WERI-Rb-1 (cell line): Measurements from ENCODE around the gene GPBAR1.

Experiments used
- DNase-seq: peaks from one replicate; pipeline ENCODE4 v3.0.0-alpha.2; 2020
- H3K27ac ChIP-seq: fragments of 250-450 bp; sonication (Bioruptor Pico); 2 replicates; pipeline ENCODE4 v1.5.1; 2020; ENCODE audit warnings: mild to moderate bottlenecking, moderate library complexity
- H3K27me3 ChIP-seq: fragments of 250-450 bp; sonication (Bioruptor Pico); 2 replicates; pipeline ENCODE4 v1.5.1; 2021; ENCODE audit warnings: mild to moderate bottlenecking, low read depth, moderate library complexity; ENCODE audit not compliant: insufficient read depth, severe bottlenecking
- H3K36me3 ChIP-seq: fragments of 250-450 bp; sonication (Bioruptor Pico); 2 replicates; pipeline ENCODE4 v1.5.1; 2020; ENCODE audit warnings: mild to moderate bottlenecking, moderate library complexity
- H3K4me3 ChIP-seq: 2 replicates; pipeline ENCODE4 v1.5.1; 2011; ENCODE audit warnings: low read depth, mild to moderate bottlenecking, control low read depth, low read length
- H3K9me3 ChIP-seq: fragments of 250-450 bp; sonication (Bioruptor Pico); 2 replicates; pipeline ENCODE4 v1.5.1; 2021; ENCODE audit warnings: mild to moderate bottlenecking, moderate library complexity; ENCODE audit not compliant: severe bottlenecking
- TF ChIP-seq, protein P1 (sequence below): IDR thresholded peaks from 2 replicates; pipeline ENCODE4 v1.5.1; 2011; ENCODE audit warnings: low read depth, mild to moderate bottlenecking, control low read depth, inconsistent platforms, low read length

The GPBAR1 gene

DNA sequence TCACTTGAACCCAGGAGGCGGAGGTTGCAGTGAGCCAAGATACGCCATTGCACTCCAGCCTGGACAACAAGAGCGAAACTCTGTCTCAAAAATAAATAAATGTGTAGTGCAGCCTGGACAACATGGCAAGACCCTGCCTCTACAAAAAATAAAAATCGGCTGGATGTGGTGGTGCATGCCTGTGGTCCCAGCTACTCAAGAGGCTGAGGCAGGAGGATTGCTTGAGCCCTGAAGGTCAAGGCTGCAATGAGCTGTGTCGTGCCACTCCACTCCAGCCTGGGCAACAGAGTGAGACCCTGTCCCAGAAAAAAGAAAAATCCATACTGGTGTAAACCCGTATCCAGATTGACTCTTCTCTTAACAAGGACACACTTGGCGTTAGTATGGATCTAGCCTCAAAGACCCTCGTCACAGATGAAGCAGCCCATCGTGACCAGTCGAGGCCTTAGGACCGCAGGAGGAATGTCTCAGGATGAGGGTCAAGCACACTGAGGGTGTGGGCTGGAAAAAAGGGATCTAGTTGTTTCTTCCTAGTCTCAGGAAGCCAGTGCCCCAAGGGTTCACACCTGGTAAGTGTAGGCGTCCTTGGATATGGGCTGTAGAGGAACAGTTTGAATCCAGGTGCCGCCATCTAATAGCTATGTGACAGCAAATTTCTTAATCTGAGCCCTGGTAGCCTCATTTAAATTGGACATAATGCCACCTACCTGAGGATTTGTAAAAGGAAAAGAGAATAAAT, 4.0 kb upstream of the GPBAR1 start:
- H3K27ac ChIP-seq: no peak overlapping the region
- TF ChIP-seq, protein P1, sequence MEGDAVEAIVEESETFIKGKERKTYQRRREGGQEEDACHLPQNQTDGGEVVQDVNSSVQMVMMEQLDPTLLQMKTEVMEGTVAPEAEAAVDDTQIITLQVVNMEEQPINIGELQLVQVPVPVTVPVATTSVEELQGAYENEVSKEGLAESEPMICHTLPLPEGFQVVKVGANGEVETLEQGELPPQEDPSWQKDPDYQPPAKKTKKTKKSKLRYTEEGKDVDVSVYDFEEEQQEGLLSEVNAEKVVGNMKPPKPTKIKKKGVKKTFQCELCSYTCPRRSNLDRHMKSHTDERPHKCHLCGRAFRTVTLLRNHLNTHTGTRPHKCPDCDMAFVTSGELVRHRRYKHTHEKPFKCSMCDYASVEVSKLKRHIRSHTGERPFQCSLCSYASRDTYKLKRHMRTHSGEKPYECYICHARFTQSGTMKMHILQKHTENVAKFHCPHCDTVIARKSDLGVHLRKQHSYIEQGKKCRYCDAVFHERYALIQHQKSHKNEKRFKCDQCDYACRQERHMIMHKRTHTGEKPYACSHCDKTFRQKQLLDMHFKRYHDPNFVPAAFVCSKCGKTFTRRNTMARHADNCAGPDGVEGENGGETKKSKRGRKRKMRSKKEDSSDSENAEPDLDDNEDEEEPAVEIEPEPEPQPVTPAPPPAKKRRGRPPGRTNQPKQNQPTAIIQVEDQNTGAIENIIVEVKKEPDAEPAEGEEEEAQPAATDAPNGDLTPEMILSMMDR: no peak
- H3K27me3 ChIP-seq: no peaks in the 10 kb centered on the region
- H3K9me3 ChIP-seq: no peaks in the 10 kb centered on the region
- no peak for DNase-seq
- no peak overlapping the region for H3K4me3 ChIP-seq
- H3K36me3 ChIP-seq: peaks cover 27% of the 10 kb centered on the region

DNA sequence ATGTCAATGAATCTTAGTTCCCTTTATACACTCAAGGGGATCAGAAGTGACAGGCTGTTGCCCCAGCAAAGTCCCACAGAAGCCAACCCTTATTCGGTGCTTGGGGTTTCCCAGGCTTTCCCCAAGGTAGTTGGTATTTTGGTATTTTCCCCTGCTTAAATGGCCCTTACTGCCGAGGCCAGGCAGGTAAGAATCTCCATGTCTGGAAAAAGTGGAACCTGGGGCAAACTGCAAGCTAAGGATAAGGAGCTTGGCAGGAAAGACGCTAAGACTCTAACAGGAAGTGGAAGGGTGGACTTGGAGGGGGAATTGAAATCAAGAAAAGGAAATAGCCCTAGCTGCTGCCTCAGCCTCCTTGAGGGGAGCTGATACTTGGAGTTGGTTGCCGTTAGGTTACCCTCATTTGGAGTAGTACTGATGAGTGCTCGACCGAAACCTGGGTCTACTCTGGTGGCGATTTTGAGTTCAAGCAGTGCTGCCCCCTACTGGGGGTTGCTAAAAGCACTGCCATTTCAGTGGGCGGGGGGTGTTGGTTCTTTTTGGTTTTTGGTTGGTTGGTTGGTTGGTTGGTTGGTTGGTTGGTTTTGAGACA, 3.3 kb upstream of the GPBAR1 start:
- no peak overlapping the region for H3K27ac ChIP-seq
- H3K9me3 ChIP-seq: no peaks in the 10 kb centered on the region
- DNase-seq: peak; percentile 32
- no peaks in the 10 kb centered on the region for H3K27me3 ChIP-seq
- peaks cover 20% of the 10 kb centered on the region for H3K36me3 ChIP-seq
- no peak overlapping the region for H3K4me3 ChIP-seq
- TF ChIP-seq, protein P1: peak; percentile 73

DNA sequence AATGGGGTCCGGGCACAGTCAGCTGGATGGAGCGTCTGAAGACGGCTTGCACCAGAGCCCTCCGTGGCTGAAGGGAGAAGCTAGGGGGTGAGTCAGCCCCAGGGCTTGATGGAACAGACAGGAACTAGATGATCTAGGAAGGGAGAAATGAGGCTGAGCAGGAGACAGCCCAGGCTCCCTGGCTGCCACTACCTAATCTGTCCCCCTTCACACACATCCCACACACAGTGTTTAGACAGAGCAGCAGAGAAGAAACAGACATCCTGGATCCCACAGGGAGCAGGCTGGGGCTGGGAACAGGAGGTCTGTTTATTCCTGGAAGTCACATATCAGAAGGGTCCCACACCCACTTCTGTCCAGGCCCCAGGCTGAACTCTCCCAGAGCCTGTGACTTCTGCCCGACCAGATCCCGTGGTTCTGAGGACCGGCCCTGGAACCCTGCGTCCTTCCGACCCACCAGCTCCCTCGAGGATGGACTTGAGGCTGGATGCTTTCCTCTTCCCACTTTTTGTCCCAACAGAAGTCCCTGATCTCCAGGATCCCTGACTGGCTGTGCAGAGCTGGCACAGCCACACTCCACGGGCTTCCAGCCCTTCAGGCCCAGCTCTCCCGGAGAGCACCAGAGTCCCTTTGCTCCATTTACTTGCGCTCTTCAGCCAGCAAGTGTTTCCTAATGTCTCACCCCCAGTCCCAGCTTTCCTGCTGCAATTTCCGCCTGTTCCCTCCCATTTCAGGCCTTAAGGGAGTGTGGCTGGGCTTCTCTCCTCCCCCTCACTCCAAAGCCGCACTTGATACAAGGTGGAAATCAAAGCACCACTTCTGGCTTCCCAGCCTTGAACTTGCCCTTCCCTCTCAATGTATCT, 1.5 kb upstream of the GPBAR1 start:
- Histone ChIP-seq H3K36me3 (peaks cover 16% of the 10 kb centered on the region), H3K9me3 (no peaks in the 10 kb centered on the region), H3K27ac (no peak overlapping the region), H3K4me3 (no peak overlapping the region), H3K27me3 (no peaks in the 10 kb centered on the region)
- no peak for DNase-seq
- TF ChIP-seq, protein P1: no peak

DNA sequence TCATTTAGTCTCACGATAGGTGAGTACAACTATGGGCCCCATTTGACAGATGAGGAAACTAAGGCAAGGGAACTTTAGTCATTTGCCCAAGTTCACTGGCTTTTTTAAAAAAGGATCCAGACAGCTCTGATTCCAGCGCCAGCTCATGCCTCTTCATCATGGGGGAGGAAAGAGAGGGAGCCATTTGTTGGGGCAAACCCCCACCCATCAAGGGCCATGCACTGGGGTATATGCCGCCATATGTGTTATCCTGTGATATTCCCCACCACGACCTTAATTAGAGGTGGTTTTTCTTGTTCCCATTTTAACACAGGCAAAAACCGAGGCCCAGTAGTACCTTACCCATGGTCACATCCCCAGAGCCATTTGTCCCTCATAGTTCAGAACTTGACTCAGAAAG, 649 bp upstream of the GPBAR1 start:
- H3K27me3 ChIP-seq: no peaks in the 10 kb centered on the region
- peaks cover 22% of the 10 kb centered on the region for H3K36me3 ChIP-seq
- DNase-seq: no peak
- no peaks in the 10 kb centered on the region for H3K9me3 ChIP-seq
- H3K4me3 ChIP-seq: no peak overlapping the region
- H3K27ac ChIP-seq: no peak overlapping the region
- TF ChIP-seq, protein P1: no peak

DNA sequence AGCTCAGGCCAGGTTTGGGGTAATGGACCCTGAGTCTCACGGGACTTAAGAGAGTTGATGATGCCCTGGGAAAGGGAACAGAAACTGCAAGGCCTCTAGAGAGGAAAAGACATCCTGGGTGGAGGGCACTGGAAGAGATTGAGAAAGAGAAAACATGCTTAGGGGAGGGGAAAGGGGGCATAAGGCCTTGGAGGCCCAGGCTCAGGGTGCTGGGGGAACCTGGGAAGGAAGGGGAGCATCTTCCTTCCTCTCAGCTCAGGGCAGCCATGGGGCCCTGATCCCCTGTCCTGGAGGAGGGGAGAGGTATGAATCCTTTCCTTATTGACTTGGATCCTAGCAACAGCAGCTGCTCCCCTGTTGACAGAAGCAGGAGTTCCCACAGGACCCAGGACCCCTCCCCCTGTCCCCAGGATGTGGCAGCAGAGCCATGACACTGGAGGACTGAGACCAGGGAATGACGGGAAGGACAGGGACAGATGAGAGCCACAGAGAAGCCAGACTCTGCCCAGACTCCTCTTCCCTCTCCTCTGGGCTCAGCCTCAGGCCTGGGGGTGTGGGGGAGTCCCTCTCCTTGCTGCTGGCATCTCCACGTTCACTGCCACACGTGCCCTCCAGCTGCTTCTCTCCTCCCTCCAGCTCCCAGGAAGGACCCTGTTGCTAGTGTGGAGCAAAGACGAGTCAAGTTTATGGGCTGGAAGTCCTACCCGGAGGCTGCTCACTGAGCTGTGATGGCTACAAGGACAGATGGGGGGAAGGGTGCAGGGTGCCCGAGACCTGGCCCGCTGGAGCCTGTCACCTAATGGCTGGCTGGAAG, 815 bp downstream of the GPBAR1 start:
- DNase-seq: peak; percentile 48
- Histone ChIP-seq H3K27me3 (no peaks in the 10 kb centered on the region), H3K36me3 (peaks cover 21% of the 10 kb centered on the region), H3K27ac (peak overlapping the region; percentile 12; the same call in 1 of the 2 replicates), H3K4me3 (no peak overlapping the region), H3K9me3 (no peaks in the 10 kb centered on the region)
- TF ChIP-seq, protein P1: no peak
